ENCODE measurements around the gene SMYD4. TPM values are rescaled to one million over a fixed set of nuclear protein-coding genes. Genes with fewer than 3 reads are reported as not detected.

The SMYD4 gene
- total and polyA plus RNA-seq, 9 of the 15 experiments (the other 6 are each of a cell fraction or from before 2014, with no cell fraction given) = 1.3 to 10.2 (median 6.7) TPM

DNA sequence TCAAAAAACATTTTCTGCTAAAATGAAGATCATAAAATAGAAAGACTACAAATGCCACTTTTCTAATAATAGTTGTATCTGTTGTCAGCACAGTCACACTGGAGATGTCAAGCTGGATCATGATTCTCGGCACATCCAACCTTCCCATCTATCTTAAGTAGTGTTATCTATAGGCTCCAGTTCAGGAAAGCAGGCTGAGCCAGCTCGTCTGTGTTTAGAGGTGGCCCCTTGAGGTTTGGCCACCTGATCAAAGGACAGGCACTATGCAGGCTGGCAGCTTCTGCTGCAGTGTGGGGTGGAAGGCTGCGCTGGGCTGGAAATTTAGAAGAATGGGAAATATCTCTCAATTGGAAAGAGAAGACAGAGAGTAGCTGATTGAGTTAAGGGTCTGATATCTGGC, 32.4 kb downstream of the SMYD4 start (continued):
- TF ChIP-seq CBFA2T3 (IDR thresholded peaks at IDR 0.05) = peak; percentile 72
- TF ChIP-seq ZC3H4 (CRISPR knock-in tag; IDR thresholded peaks at IDR 0.05; ENCODE audit: borderline replicate concordance) = no peak
- TF ChIP-seq, protein P1, sequence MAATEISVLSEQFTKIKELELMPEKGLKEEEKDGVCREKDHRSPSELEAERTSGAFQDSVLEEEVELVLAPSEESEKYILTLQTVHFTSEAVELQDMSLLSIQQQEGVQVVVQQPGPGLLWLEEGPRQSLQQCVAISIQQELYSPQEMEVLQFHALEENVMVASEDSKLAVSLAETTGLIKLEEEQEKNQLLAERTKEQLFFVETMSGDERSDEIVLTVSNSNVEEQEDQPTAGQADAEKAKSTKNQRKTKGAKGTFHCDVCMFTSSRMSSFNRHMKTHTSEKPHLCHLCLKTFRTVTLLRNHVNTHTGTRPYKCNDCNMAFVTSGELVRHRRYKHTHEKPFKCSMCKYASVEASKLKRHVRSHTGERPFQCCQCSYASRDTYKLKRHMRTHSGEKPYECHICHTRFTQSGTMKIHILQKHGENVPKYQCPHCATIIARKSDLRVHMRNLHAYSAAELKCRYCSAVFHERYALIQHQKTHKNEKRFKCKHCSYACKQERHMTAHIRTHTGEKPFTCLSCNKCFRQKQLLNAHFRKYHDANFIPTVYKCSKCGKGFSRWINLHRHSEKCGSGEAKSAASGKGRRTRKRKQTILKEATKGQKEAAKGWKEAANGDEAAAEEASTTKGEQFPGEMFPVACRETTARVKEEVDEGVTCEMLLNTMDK (IDR thresholded peaks at IDR 0.05; ENCODE audit: borderline replicate concordance, insufficient read depth, low read depth, low read length, poor library complexity, severe bottlenecking) = no peak
- no peak for TF ChIP-seq IRF2 (CRISPR knock-in tag; IDR thresholded peaks at IDR 0.05)
- peak; percentile 22; the same call in 1 of the 2 replicates for TF ChIP-seq CTBP1 (IDR thresholded peaks at IDR 0.05; ENCODE audit: borderline replicate concordance)
- peak; percentile 44; the same call in 1 of the 2 replicates for TF ChIP-seq TEAD4 (IDR thresholded peaks at IDR 0.05; ENCODE audit: low read length)
- no peak for TF ChIP-seq TEAD4 (CRISPR knock-in tag; IDR thresholded peaks at IDR 0.05; ENCODE audit: borderline replicate concordance)
- no peak for TF ChIP-seq SP1 (CRISPR knock-in tag; IDR thresholded peaks at IDR 0.05)
- 0 out of 2 replicates have a peak, but pooled peaks have one; percentile 16 for TF ChIP-seq LEF1 (IDR thresholded peaks at IDR 0.05)
- TF ChIP-seq ZKSCAN3 (CRISPR knock-in tag; IDR thresholded peaks at IDR 0.05) = no peak
- TF ChIP-seq, protein P2, sequence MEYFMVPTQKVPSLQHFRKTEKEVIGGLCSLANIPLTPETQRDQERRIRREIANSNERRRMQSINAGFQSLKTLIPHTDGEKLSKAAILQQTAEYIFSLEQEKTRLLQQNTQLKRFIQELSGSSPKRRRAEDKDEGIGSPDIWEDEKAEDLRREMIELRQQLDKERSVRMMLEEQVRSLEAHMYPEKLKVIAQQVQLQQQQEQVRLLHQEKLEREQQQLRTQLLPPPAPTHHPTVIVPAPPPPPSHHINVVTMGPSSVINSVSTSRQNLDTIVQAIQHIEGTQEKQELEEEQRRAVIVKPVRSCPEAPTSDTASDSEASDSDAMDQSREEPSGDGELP (CRISPR knock-in tag; IDR thresholded peaks at IDR 0.05; ENCODE audit: borderline replicate concordance) = peak; percentile 29; the same call in 1 of the 2 replicates
- no peak for TF ChIP-seq ZFP30 (CRISPR knock-in tag; IDR thresholded peaks at IDR 0.05; ENCODE audit: borderline replicate concordance)
- TF ChIP-seq POLR2A (conservative IDR thresholded peaks at IDR 0.05) = no peak
- TF ChIP-seq PRDM10 (IDR thresholded peaks at IDR 0.05; ENCODE audit: partially characterized antibody) = no peak
- TF ChIP-seq TCF3 (CRISPR knock-in tag; IDR thresholded peaks at IDR 0.05) = peak; percentile 66
- TF ChIP-seq NCOR1 (IDR thresholded peaks at IDR 0.05) = 0 out of 2 replicates have a peak, but pooled peaks have one; percentile 8
- TF ChIP-seq MCM2 (IDR thresholded peaks at IDR 0.05; ENCODE audit: low read depth) = no peak
- no peak for TF ChIP-seq BMI1 (IDR thresholded peaks at IDR 0.05; ENCODE audit: low read length)
- TF ChIP-seq CBFB (CRISPR knock-in tag; IDR thresholded peaks at IDR 0.05) = no peak
- TF ChIP-seq POLR2B (IDR thresholded peaks at IDR 0.05; ENCODE audit: low read depth, partially characterized antibody) = no peak
- TF ChIP-seq ARNT (IDR thresholded peaks at IDR 0.05) = no peak
- TF ChIP-seq TOE1 (IDR thresholded peaks at IDR 0.05; ENCODE audit: borderline replicate concordance) = no peak
- no peak for TF ChIP-seq TOE1 (CRISPR knock-in tag; IDR thresholded peaks at IDR 0.05; ENCODE audit: borderline replicate concordance, low read depth)

All from K562 (cell line).